Suprapubic skin (tissue), 4 donors: ENCODE measurements around the gene DUSP15. TPM values are rescaled to one million over a fixed set of nuclear protein-coding genes. Genes with fewer than 3 reads are reported as not detected.
A peak's percentile ranks its signal among the peaks of the same experiment; 100 is the strongest.

Experiments used
- DNase-seq, 2 donors: peaks; one replicate each; pipeline ENCODE4 v3.0.0-alpha.2; 2019; ENCODE audit warnings: low spot score in 2 of 2
- H3K27ac ChIP-seq: fragments of 200-600 bp; sonication (generic); one replicate; pipeline ENCODE4 v1.5.1; 2019
- H3K27me3 ChIP-seq: fragments of 200-600 bp; sonication (generic); one replicate; pipeline ENCODE4 v1.5.1; 2019
- H3K36me3 ChIP-seq: fragments of 200-600 bp; sonication (generic); one replicate; pipeline ENCODE4 v1.5.1; 2019
- H3K4me1 ChIP-seq: fragments of 200-600 bp; sonication (generic); one replicate; pipeline ENCODE4 v1.5.1; 2019
- H3K4me3 ChIP-seq: fragments of 200-600 bp; sonication (generic); one replicate; pipeline ENCODE4 v1.5.1; 2019; ENCODE audit warnings: mild to moderate bottlenecking
- H3K9me3 ChIP-seq: fragments of 200-600 bp; sonication (generic); one replicate; pipeline ENCODE4 v1.5.1; 2019
- EP300 ChIP-seq: sonication (generic); formaldehyde crosslinking; IDR thresholded peaks from one replicate; pipeline ENCODE4 v1.6.1; 2017; ENCODE audit warnings: antibody characterized with exemption
- POLR2A ChIP-seq, 2 donors: fragments of 450-650 bp; IDR thresholded peaks; one replicate each; pipeline ENCODE4 v1.6.1; 2017; ENCODE audit warnings: antibody characterized with exemption in 2 of 2, mild to moderate bottlenecking in 2 of 2, moderate library complexity in 2 of 2
- POLR2AphosphoS5 ChIP-seq, 3 donors: sonication (generic); formaldehyde crosslinking; IDR thresholded peaks; one replicate each; pipeline ENCODE4 v1.6.1; 2017; ENCODE audit warnings: antibody characterized with exemption in 3 of 3
- WGBS: methylation state at CpG from one replicate; pipeline ENCODE4 v1.1.5; 2018; 5-methylcytosine and 5-hydroxymethylcytosine counted together
- total RNA-seq, 4 donors: library from RNA; depleted of rRNA; stranded (reverse); fragments of >200 nt; gene quantifications; one replicate each; pipeline ENCODE4 v1.1.0, GENCODE V29; 2016
- TF ChIP-seq, protein P1 (sequence below), 2 donors: fragments of 200-600 bp in 1 of 2; fragments of 450-650 bp in 1 of 2; sonication (generic) in 1 of 2; IDR thresholded peaks; one replicate each; pipeline ENCODE4 v1.5.1; 2016 to 2019; ENCODE audit warnings: antibody characterized with exemption in 2 of 2, mild to moderate bottlenecking in 1 of 2, moderate library complexity in 1 of 2

The DUSP15 gene
- total RNA-seq, 4 donors from 2014 or later = 1.1 to 2.4 (median 1.1) TPM; not detected in 1

GRCh38 chr20:31866221-31866620 is 4.1 kb downstream of the DUSP15 start:
- H3K4me3 ChIP-seq = no peak overlapping the region
- TF ChIP-seq EP300 (no peak), POLR2A (IDR thresholded peaks at IDR 0.05) (no peak), POLR2AphosphoS5 (IDR thresholded peaks at IDR 0.05) (no peak)
- TF ChIP-seq, protein P1, sequence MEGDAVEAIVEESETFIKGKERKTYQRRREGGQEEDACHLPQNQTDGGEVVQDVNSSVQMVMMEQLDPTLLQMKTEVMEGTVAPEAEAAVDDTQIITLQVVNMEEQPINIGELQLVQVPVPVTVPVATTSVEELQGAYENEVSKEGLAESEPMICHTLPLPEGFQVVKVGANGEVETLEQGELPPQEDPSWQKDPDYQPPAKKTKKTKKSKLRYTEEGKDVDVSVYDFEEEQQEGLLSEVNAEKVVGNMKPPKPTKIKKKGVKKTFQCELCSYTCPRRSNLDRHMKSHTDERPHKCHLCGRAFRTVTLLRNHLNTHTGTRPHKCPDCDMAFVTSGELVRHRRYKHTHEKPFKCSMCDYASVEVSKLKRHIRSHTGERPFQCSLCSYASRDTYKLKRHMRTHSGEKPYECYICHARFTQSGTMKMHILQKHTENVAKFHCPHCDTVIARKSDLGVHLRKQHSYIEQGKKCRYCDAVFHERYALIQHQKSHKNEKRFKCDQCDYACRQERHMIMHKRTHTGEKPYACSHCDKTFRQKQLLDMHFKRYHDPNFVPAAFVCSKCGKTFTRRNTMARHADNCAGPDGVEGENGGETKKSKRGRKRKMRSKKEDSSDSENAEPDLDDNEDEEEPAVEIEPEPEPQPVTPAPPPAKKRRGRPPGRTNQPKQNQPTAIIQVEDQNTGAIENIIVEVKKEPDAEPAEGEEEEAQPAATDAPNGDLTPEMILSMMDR (IDR thresholded peaks at IDR 0.05) = no peak
- no peak overlapping the region for H3K27ac ChIP-seq
- peak in 1 of 2 donors; percentile 11 for DNase-seq
- H3K27me3 ChIP-seq = peaks cover 15% of the 10 kb centered on the region
- H3K4me1 ChIP-seq = peaks cover 26% of the 10 kb centered on the region
- H3K36me3 ChIP-seq = no peaks in the 10 kb centered on the region
- no peaks in the 10 kb centered on the region for H3K9me3 ChIP-seq
- 80% methylated on average over 3 of the region's 3 CpGs for WGBS

GRCh38 chr20:31864521-31865400 is 5.6 kb downstream of the DUSP15 start:
- Histone ChIP-seq H3K4me3 (no peak overlapping the region), H3K27me3 (peaks cover 12% of the 10 kb centered on the region), H3K36me3 (no peaks in the 10 kb centered on the region), H3K9me3 (no peaks in the 10 kb centered on the region), H3K4me1 (peaks cover 25% of the 10 kb centered on the region), H3K27ac (no peak overlapping the region)
- no peak for TF ChIP-seq POLR2A (IDR thresholded peaks at IDR 0.05)
- TF ChIP-seq EP300 = no peak
- TF ChIP-seq, protein P1 (IDR thresholded peaks at IDR 0.05) = no peak
- no peak for TF ChIP-seq POLR2AphosphoS5 (IDR thresholded peaks at IDR 0.05)
- 97% methylated on average over 7 of the region's 12 CpGs for WGBS
- DNase-seq = peak in 1 of 2 donors; percentile 55

DNA sequence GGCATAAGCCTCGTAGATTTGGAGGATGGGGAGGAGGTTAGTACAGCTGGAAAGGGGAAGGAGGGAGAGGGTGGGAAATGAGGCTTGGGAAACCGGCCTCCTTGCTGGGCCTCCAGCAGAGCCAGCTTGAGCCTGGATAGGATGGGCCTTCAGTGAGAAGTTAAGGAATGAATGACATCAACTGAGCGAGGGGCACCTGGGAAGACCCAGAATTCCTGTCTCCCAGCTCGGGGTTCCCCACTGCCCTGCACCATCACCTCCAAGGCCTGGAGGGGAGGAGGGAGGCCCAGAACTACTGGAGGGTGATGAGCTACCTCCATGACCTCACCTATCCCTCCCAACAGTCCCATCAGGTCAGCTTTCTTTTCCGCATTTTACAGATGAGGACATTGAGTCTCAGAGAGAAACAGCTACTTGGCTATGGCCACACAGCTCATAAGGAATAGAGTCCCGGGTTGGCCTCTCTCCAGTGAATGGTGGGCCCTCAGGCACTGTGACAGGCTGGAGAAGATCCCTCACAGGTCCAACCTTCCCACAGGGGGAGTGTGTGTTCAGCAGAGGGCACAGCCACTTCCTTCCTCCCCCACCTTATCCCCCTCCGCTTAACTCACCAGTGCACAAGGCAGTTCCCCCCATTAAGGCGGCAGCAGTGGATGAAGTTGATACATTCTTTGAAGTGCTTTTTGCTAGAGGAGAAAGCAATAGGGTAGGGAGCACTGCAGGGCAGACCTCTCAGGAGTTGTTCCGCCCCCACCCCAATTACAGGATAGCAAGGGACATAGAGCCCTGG is 6.8 kb downstream of the DUSP15 start:
- no peak overlapping the region for H3K4me3 ChIP-seq
- H3K27me3 ChIP-seq = peaks cover 12% of the 10 kb centered on the region
- H3K9me3 ChIP-seq = no peaks in the 10 kb centered on the region
- no peak overlapping the region for H3K27ac ChIP-seq
- TF ChIP-seq, protein P1 (IDR thresholded peaks at IDR 0.05) = no peak
- TF ChIP-seq POLR2AphosphoS5 (IDR thresholded peaks at IDR 0.05) (no peak), EP300 (no peak), POLR2A (IDR thresholded peaks at IDR 0.05) (no peak)
- H3K4me1 ChIP-seq = peaks cover 19% of the 10 kb centered on the region
- peak in 1 of 2 donors; percentile 58 for DNase-seq
- 91% methylated on average over 9 of the region's 9 CpGs for WGBS
- H3K36me3 ChIP-seq = no peaks in the 10 kb centered on the region

DNA sequence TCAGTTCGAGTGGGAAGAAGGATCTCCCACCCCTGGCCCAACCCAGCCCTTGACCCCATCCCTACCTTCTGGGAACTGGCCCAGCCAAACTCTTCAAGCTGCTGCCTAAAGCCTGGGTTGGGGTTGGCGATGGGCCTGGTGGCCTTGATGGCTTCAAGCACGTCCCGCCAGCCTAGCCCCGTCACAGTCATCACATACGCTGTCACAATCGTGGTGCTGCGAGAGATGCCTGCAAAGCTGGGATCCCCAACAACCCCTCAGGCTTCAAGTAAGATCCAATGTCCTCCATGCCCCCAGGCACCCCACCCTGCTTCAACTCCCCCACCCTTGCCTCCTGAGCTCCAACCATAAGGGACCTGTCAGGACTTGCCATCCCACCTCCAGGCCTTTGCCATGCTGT is 7.8 kb downstream of the DUSP15 start:
- 86% methylated on average over 8 of the region's 8 CpGs for WGBS
- Histone ChIP-seq H3K4me1 (peaks cover 19% of the 10 kb centered on the region), H3K27ac (no peak overlapping the region), H3K36me3 (no peaks in the 10 kb centered on the region), H3K4me3 (no peak overlapping the region), H3K9me3 (no peaks in the 10 kb centered on the region), H3K27me3 (peaks cover 20% of the 10 kb centered on the region)
- TF ChIP-seq EP300 = no peak
- TF ChIP-seq POLR2A (IDR thresholded peaks at IDR 0.05) = no peak
- TF ChIP-seq, protein P1 (IDR thresholded peaks at IDR 0.05) = no peak
- TF ChIP-seq POLR2AphosphoS5 (IDR thresholded peaks at IDR 0.05) = no peak
- DNase-seq = peak in 1 of 2 donors; percentile 78

- Histone ChIP-seq H3K36me3 (no peaks in the 10 kb centered on the region), H3K4me3 (peak overlapping the region; percentile 59), H3K9me3 (no peaks in the 10 kb centered on the region), H3K27ac (no peak overlapping the region), H3K4me1 (peaks cover 19% of the 10 kb centered on the region), H3K27me3 (peaks cover 20% of the 10 kb centered on the region)
- WGBS = 71% methylated on average over 5 of the region's 5 CpGs
- peak in 1 of 2 donors; percentile 54 for DNase-seq
- TF ChIP-seq, protein P1 (IDR thresholded peaks at IDR 0.05) = no peak
- no peak for TF ChIP-seq POLR2A (IDR thresholded peaks at IDR 0.05)
- no peak for TF ChIP-seq EP300
- no peak for TF ChIP-seq POLR2AphosphoS5 (IDR thresholded peaks at IDR 0.05)
These were observed 8.2 kb downstream of the DUSP15 start for GRCh38 chr20:31862157-31862470.
